ENCODE measurements around the gene FKBP2.
"Not testable (repeated sequence)": the region's sequence is repeated elsewhere in the genome, so short reads cannot be mapped to it uniquely, and the experiment has no call there.

FKBP2 gene

GRCh38 chr11:64234647-64235379 is 6.1 kb upstream of the FKBP2 start:
- DNase-seq = peak; percentile 55

GRCh38 chr11:64235437-64236161 is 5.3 kb upstream of the FKBP2 start:
- DNase-seq = no peak

GRCh38 chr11:64237484-64237951 is 3.4 kb upstream of the FKBP2 start:
- no peak for DNase-seq

GRCh38 chr11:64238076-64238475 is 2.8 kb upstream of the FKBP2 start:
- peak; percentile 12 for DNase-seq

GRCh38 chr11:64238999-64239398 is 1.9 kb upstream of the FKBP2 start:
- DNase-seq = no peak

- DNase-seq = no peak
Measured at GRCh38 chr11:64239662-64240434, 1.0 kb upstream of the FKBP2 start.

GRCh38 chr11:64241241-64241490 is 271 bp downstream of the FKBP2 start:
- no peak for DNase-seq

- peak; percentile 100 for DNase-seq
Measured at GRCh38 chr11:64241491-64242374, 838 bp downstream of the FKBP2 start.

GRCh38 chr11:64243236-64243854 is 2.5 kb downstream of the FKBP2 start:
- DNase-seq = no peak

GRCh38 chr11:64244107-64244506 is 3.2 kb downstream of the FKBP2 start:
- DNase-seq = no peak

- no peak for DNase-seq
Measured at GRCh38 chr11:64244966-64245365, 4.1 kb downstream of the FKBP2 start.

GRCh38 chr11:64245401-64245796 is 4.5 kb downstream of the FKBP2 start:
- DNase-seq = peak; percentile 56

- peak; percentile 87 for DNase-seq
Measured at GRCh38 chr11:64245797-64246620, 5.1 kb downstream of the FKBP2 start.

- DNase-seq = not testable (repeated sequence)
Measured at GRCh38 chr11:64246621-64246870, 5.7 kb downstream of the FKBP2 start.

- peak; percentile 82 for DNase-seq
Measured at GRCh38 chr11:64246871-64247728, 6.2 kb downstream of the FKBP2 start, which contains the start of gene PPP1R14B. Gene PPP1R14B (minus strand): TSS chr11:64246943. CDS start chr11:64246673, 270 bp downstream.

- no peak for DNase-seq
Measured at GRCh38 chr11:64247729-64248531, 7.0 kb downstream of the FKBP2 start.

- no peak for DNase-seq
Measured at GRCh38 chr11:64248578-64248977, 7.7 kb downstream of the FKBP2 start.

- DNase-seq = no peak
Measured at GRCh38 chr11:64249038-64249437, 8.1 kb downstream of the FKBP2 start.

GRCh38 chr11:64249563-64250414 is 8.9 kb downstream of the FKBP2 start:
- DNase-seq = no peak

All from activated CD8-positive, alpha-beta memory T cell treated with anti-CD3 and anti-CD28 coated beads, Interleukin-2, amount 50 U/mL, for 4 hours (primary cell).